Measurements from ENCODE around the gene PCDHB15.

DNA sequence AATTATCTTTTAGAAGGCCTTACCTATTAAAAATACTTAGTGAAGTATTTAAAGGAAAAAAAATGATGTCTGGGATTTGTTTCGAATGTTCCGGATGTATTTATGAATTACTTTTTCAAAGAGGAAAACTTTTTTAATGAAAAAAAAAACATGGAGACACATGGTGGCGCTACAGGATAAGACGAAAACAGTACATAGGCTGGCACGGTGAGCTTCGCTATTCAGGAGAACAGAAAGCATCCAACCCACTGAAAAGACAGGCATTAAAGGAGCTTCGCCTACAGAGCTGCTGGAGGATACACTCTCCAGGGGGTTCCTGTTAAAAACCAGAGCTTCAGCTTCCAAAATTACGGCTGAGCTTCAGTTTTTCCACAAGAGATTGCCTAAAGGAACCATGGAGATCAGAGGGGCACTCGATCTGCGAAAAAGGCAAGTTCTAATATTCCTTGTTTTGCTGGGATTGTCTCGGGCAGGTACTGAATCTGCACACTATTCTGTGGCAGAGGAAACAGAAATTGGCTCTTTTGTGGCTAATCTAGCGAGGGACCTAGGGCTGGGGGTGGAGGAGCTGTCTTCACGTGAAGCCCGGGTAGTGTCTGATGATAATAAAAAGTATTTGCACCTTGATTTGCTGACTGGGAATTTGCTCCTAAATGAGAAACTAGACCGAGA is 21.9 kb upstream of the PCDHB15 start, which contains the start of gene PCDHB14:
- TF ChIP-seq, protein P1, sequence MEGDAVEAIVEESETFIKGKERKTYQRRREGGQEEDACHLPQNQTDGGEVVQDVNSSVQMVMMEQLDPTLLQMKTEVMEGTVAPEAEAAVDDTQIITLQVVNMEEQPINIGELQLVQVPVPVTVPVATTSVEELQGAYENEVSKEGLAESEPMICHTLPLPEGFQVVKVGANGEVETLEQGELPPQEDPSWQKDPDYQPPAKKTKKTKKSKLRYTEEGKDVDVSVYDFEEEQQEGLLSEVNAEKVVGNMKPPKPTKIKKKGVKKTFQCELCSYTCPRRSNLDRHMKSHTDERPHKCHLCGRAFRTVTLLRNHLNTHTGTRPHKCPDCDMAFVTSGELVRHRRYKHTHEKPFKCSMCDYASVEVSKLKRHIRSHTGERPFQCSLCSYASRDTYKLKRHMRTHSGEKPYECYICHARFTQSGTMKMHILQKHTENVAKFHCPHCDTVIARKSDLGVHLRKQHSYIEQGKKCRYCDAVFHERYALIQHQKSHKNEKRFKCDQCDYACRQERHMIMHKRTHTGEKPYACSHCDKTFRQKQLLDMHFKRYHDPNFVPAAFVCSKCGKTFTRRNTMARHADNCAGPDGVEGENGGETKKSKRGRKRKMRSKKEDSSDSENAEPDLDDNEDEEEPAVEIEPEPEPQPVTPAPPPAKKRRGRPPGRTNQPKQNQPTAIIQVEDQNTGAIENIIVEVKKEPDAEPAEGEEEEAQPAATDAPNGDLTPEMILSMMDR (IDR thresholded peaks at IDR 0.05): no peak
- TF ChIP-seq POLR2A (IDR thresholded peaks at IDR 0.05) (no peak), EP300 (IDR thresholded peaks at IDR 0.05) (no peak)
